CD14-positive monocyte (primary cell): Measurements from ENCODE around the gene TRIM45. TPM values are rescaled to one million over a fixed set of nuclear protein-coding genes. Genes with fewer than 3 reads are reported as not detected.

ENCODE experiments used
- DNase-seq, 3 donors: peaks; one replicate each; pipeline ENCODE4 v3.0.0-alpha.2; 2011 to 2022
- H2AFZ ChIP-seq: 2 replicates; pipeline ENCODE4 v1.6.0; 2012; ENCODE audit warnings: mild to moderate bottlenecking, low read depth, low read length, inconsistent platforms; ENCODE audit not compliant: insufficient read depth, poor library complexity, severe bottlenecking
- H3K27ac ChIP-seq, 2 donors: 1 replicate in 1 of 2; 2 replicates in 1 of 2; pipeline ENCODE4 v1.5.1; 2012 to 2013; ENCODE audit warnings: low read length in 2 of 2, control low read depth in 1 of 2, inconsistent platforms in 1 of 2, low read depth in 1 of 2, mild to moderate bottlenecking in 1 of 2
- H3K27me3 ChIP-seq, 2 donors: one replicate each; pipeline versions ENCODE4 v1.6.0 to v1.6.1; 2011 to 2013; ENCODE audit warnings: low read length in 2 of 2; ENCODE audit not compliant: control insufficient read depth in 2 of 2, insufficient read depth in 2 of 2
- H3K36me3 ChIP-seq, 2 donors: replicated peaks in 1 of 2; 1 replicate in 1 of 2; 2 replicates in 1 of 2; pipeline versions ENCODE4 v1.5.1 to v1.6.1; 2012 to 2013; ENCODE audit warnings: low read length in 2 of 2, control low read depth in 1 of 2, inconsistent platforms in 1 of 2, mild to moderate bottlenecking in 1 of 2; ENCODE audit not compliant: insufficient read depth in 2 of 2, control insufficient read depth in 1 of 2
- H3K4me1 ChIP-seq, 2 donors: 1 replicate in 1 of 2; 2 replicates in 1 of 2; pipeline versions ENCODE4 v1.5.1 to v1.6.1; 2012 to 2013; ENCODE audit warnings: low read length in 2 of 2, control low read depth in 1 of 2, inconsistent platforms in 1 of 2, mild to moderate bottlenecking in 1 of 2, moderate library complexity in 1 of 2; ENCODE audit not compliant: insufficient read depth in 2 of 2, control insufficient read depth in 1 of 2
- H3K4me2 ChIP-seq: replicated peaks from 2 replicates; pipeline ENCODE3; 2012; ENCODE audit warnings: low read length, moderate library complexity, mild to moderate bottlenecking; ENCODE audit not compliant: poor library complexity, severe bottlenecking; ENCODE audit errors: extremely low read depth
- H3K4me3 ChIP-seq, 3 experiments: fragments of 200-600 bp in 1 of 3; sonication (generic) in 1 of 3; replicated peaks in 1 of 3; 1 replicate in 2 of 3; 2 replicates in 1 of 3; pipeline ENCODE4 v1.5.1; 2011 to 2013; ENCODE audit warnings: low read length in 3 of 3, mild to moderate bottlenecking in 3 of 3, control low read depth in 2 of 3, low read depth in 2 of 3, inconsistent platforms in 1 of 3, moderate library complexity in 1 of 3
- H3K79me2 ChIP-seq: 2 replicates; pipeline ENCODE4 v1.6.0; 2012; ENCODE audit warnings: mild to moderate bottlenecking, control low read depth, inconsistent platforms, low read length, moderate library complexity; ENCODE audit not compliant: insufficient read depth
- H3K9ac ChIP-seq: 2 replicates; pipeline ENCODE4 v1.6.0; 2017; ENCODE audit warnings: low read length, mild to moderate bottlenecking; ENCODE audit not compliant: insufficient read depth, poor library complexity, severe bottlenecking
- H3K9me3 ChIP-seq, 2 donors: replicated peaks in 1 of 2; 1 replicate in 1 of 2; 2 replicates in 1 of 2; pipeline versions ENCODE4 v1.5.1 to v1.6.1; 2012 to 2013; ENCODE audit warnings: low read length in 2 of 2, control low read depth in 1 of 2; ENCODE audit not compliant: control insufficient read depth in 1 of 2, insufficient read depth in 1 of 2
- H4K20me1 ChIP-seq: 2 replicates; pipeline ENCODE4 v1.6.0; 2012; ENCODE audit warnings: mild to moderate bottlenecking, low read length, control low read depth, moderate library complexity; ENCODE audit not compliant: insufficient read depth
- H3K27ac Mint-ChIP-seq, 7 donors: one replicate each; pipeline ENCODE4 v1.8.0; 2020; ENCODE audit warnings: mild to moderate bottlenecking in 7 of 7, mixed read lengths in 7 of 7, moderate library complexity in 6 of 7, inconsistent platforms in 2 of 7
- H3K27me3 Mint-ChIP-seq, 3 donors: one replicate each; pipeline ENCODE4 v1.8.0; 2021 to 2022; ENCODE audit warnings: low read depth in 3 of 3, mild to moderate bottlenecking in 3 of 3, mixed read lengths in 3 of 3, moderate library complexity in 3 of 3, inconsistent platforms in 1 of 3
- H3K36me3 Mint-ChIP-seq, 2 donors: one replicate each; pipeline ENCODE4 v1.8.0; 2020; ENCODE audit warnings: mixed read lengths in 2 of 2, inconsistent platforms in 1 of 2, mild to moderate bottlenecking in 1 of 2
- H3K4me1 Mint-ChIP-seq: one replicate; pipeline ENCODE4 v1.8.0; 2020; ENCODE audit warnings: mild to moderate bottlenecking, mixed read lengths
- H3K4me3 Mint-ChIP-seq, 2 donors: one replicate each; pipeline ENCODE4 v1.8.0; 2020; ENCODE audit warnings: mild to moderate bottlenecking in 2 of 2, mixed read lengths in 2 of 2, moderate library complexity in 1 of 2
- H3K9me3 Mint-ChIP-seq, 7 donors: one replicate each; pipeline ENCODE4 v1.8.0; 2020 to 2022; ENCODE audit warnings: mixed read lengths in 7 of 7, mild to moderate bottlenecking in 6 of 7, moderate library complexity in 6 of 7, inconsistent platforms in 2 of 7
- WGBS: methylation state at CpG from one replicate; pipeline ENCODE4 v1.1.5; 2013; ENCODE audit warnings: missing lambda C conversion rate; ENCODE audit not compliant: insufficient coverage; 5-methylcytosine and 5-hydroxymethylcytosine counted together
- intact Hi-C, 2 donors: fragments of 100-400 bp; cut with micrococcal nuclease; formaldehyde crosslinking; loops; one replicate each; pipeline versions ENCODE4 v1.15.0 to v1.15.1; 2023
- polyA plus RNA-seq, 3 donors: library from polyadenylated mRNA; depleted of rRNA in 1 of 3; unstranded in 2 of 3; stranded (reverse) in 1 of 3; fragments of 300-500 nt in 2 of 3; fragments of >200 nt in 1 of 3; fragmentation: Illumina TruSeq in 2 of 3; gene quantifications; 1 replicate in 2 of 3; 2 replicates in 1 of 3; pipeline ENCODE4 v1.2.3, GENCODE V29; 2012 to 2021
- TF ChIP-seq, protein P1 (sequence below): fragments of 200-600 bp; IDR thresholded peaks from one replicate; pipeline ENCODE4 v1.8.0; 2022; ENCODE audit warnings: antibody characterized with exemption, mild to moderate bottlenecking

TRIM45 gene
- polyA plus RNA-seq, 3 donors, result 0.85 to 1.4 TPM; not detected in 1

GRCh38 chr1:117084231-117084630 is 37.3 kb downstream of the TRIM45 start:
- Histone ChIP-seq H3K36me3 (peaks cover 66 to 94% of the 10 kb centered on the region in 2 donors), H3K9me3 (no peaks in the 10 kb centered on the region), H3K9ac (no peak overlapping the region), H3K4me1 (no peaks in the 10 kb centered on the region), H3K4me3 (no peak overlapping the region), H3K79me2 (no peaks in the 10 kb centered on the region), H3K27ac (no peak overlapping the region), H2AFZ (no peak overlapping the region), H4K20me1 (no peaks in the 10 kb centered on the region), H3K4me2 (no peak overlapping the region), H3K27me3 (no peaks in the 10 kb centered on the region)
- WGBS, result 80% methylated on average over 5 of the region's 6 CpGs
- intact Hi-C loops, result no loop called here
- Mint-ChIP-seq H3K4me1 (no peaks in the 10 kb centered on the region), H3K36me3 (peaks cover 62 to 88% of the 10 kb centered on the region in 2 donors), H3K4me3 (no peak overlapping the region), H3K9me3 (no peaks in the 10 kb centered on the region), H3K27ac (no peak overlapping the region), H3K27me3 (no peaks in the 10 kb centered on the region)
- DNase-seq, result no peak
- TF ChIP-seq, protein P1, sequence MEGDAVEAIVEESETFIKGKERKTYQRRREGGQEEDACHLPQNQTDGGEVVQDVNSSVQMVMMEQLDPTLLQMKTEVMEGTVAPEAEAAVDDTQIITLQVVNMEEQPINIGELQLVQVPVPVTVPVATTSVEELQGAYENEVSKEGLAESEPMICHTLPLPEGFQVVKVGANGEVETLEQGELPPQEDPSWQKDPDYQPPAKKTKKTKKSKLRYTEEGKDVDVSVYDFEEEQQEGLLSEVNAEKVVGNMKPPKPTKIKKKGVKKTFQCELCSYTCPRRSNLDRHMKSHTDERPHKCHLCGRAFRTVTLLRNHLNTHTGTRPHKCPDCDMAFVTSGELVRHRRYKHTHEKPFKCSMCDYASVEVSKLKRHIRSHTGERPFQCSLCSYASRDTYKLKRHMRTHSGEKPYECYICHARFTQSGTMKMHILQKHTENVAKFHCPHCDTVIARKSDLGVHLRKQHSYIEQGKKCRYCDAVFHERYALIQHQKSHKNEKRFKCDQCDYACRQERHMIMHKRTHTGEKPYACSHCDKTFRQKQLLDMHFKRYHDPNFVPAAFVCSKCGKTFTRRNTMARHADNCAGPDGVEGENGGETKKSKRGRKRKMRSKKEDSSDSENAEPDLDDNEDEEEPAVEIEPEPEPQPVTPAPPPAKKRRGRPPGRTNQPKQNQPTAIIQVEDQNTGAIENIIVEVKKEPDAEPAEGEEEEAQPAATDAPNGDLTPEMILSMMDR, result no peak

DNA sequence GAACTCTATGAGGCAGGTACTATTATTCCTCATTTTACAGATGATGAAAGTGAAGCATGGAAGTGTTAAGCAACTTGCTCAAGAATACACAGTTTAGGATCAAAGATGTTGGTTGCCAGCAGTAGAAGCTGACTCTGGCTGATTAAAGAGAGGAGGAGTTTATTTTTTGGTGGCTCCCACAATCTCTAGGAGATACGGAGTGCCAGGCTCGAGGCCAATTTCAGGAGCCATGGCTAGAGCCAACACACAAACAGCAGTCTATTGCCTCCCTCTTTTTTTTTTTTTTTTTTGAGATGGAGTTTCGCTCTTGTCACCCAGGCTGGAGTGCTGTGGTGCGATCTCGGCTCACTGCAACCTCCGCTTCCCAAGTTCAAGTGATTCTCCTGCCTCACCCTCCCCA is 41.8 kb downstream of the TRIM45 start:
- no peaks in the 10 kb centered on the region for H3K4me1 ChIP-seq
- H3K4me1 Mint-ChIP-seq, result peaks cover 4% of the 10 kb centered on the region
- H3K27ac ChIP-seq, result no peak overlapping the region
- intact Hi-C loops, result no loop called here
- TF ChIP-seq, protein P1, result no peak
- peak overlapping the region in 2 of 7 donors; percentile 27 to 58 for H3K27ac Mint-ChIP-seq
- no peaks in the 10 kb centered on the region for H4K20me1 ChIP-seq
- H3K9ac ChIP-seq, result no peak overlapping the region
- H3K27me3 Mint-ChIP-seq, result no peaks in the 10 kb centered on the region
- no peak for DNase-seq
- H2AFZ ChIP-seq, result no peak overlapping the region
- peaks cover 79 to 98% of the 10 kb centered on the region in 2 donors for H3K36me3 Mint-ChIP-seq
- no peak overlapping the region for H3K4me3 ChIP-seq
- no peak overlapping the region for H3K4me2 ChIP-seq
- H3K9me3 Mint-ChIP-seq, result no peaks in the 10 kb centered on the region
- H3K36me3 ChIP-seq, result peaks cover 86 to 99% of the 10 kb centered on the region in 2 donors
- WGBS, result no CpG with 5 or more reads among the region's 6 CpGs
- H3K27me3 ChIP-seq, result no peaks in the 10 kb centered on the region
- no peaks in the 10 kb centered on the region for H3K79me2 ChIP-seq
- H3K4me3 Mint-ChIP-seq, result no peak overlapping the region
- H3K9me3 ChIP-seq, result no peaks in the 10 kb centered on the region
